ENCODE data around the gene SSRP1.

GRCh38 chr11:57353446-57353845 is 17.8 kb upstream of the SSRP1 start:
- TF ChIP-seq PATZ1 (tag by site-specific recombination; IDR thresholded peaks at IDR 0.05) = no peak
- TF ChIP-seq YY1 (tag by site-specific recombination; IDR thresholded peaks at IDR 0.05) = no peak
- TF ChIP-seq PRDM1 (tag by site-specific recombination; IDR thresholded peaks at IDR 0.05) = no peak
- TF ChIP-seq ZEB2 (tag by site-specific recombination; IDR thresholded peaks at IDR 0.05) = no peak
- no peak for TF ChIP-seq ZNF76 (tag by site-specific recombination; IDR thresholded peaks at IDR 0.05; ENCODE audit: borderline replicate concordance, low read depth)
- TF ChIP-seq ZNF148 (tag by site-specific recombination; IDR thresholded peaks at IDR 0.05; ENCODE audit: borderline replicate concordance) = no peak
- TF ChIP-seq CTCF (tag by site-specific recombination; IDR thresholded peaks at IDR 0.05) = no peak
- no peak for TF ChIP-seq ZNF785 (tag by site-specific recombination; IDR thresholded peaks at IDR 0.05)
- TF ChIP-seq GLIS1 (tag by site-specific recombination; IDR thresholded peaks at IDR 0.05) = no peak
- no peak for TF ChIP-seq ZBTB17 (tag by site-specific recombination; IDR thresholded peaks at IDR 0.05)
- no peak for TF ChIP-seq ZNF184 (tag by site-specific recombination; IDR thresholded peaks at IDR 0.05)
- TF ChIP-seq ZNF629 (tag by site-specific recombination; IDR thresholded peaks at IDR 0.05) = no peak
- no peak for TF ChIP-seq GLIS2 (tag by site-specific recombination; IDR thresholded peaks at IDR 0.05)

All from HEK293 (cell line).